Cardiac fibroblast (primary cell): ENCODE results near the gene MTHFSD.

ENCODE experiments used
- DNase-seq, 2 donors: peaks; one replicate each; pipeline versions ENCODE4 v3.0.0 to v3.0.0-alpha.2; 2010; ENCODE audit warnings: low read depth in 2 of 2
- H3K4me3 ChIP-seq, 2 donors: replicated peaks in 1 of 2; 1 replicate in 1 of 2; 2 replicates in 1 of 2; pipeline ENCODE4 v1.5.1; 2011; ENCODE audit warnings: low read depth in 2 of 2, low read length in 2 of 2, mild to moderate bottlenecking in 2 of 2, moderate library complexity in 1 of 2
- TF ChIP-seq, protein P1 (sequence below): IDR thresholded peaks from one replicate; pipeline ENCODE4 v1.5.1; 2011; ENCODE audit warnings: low read depth, mild to moderate bottlenecking, low read length, inconsistent platforms

MTHFSD gene

DNA sequence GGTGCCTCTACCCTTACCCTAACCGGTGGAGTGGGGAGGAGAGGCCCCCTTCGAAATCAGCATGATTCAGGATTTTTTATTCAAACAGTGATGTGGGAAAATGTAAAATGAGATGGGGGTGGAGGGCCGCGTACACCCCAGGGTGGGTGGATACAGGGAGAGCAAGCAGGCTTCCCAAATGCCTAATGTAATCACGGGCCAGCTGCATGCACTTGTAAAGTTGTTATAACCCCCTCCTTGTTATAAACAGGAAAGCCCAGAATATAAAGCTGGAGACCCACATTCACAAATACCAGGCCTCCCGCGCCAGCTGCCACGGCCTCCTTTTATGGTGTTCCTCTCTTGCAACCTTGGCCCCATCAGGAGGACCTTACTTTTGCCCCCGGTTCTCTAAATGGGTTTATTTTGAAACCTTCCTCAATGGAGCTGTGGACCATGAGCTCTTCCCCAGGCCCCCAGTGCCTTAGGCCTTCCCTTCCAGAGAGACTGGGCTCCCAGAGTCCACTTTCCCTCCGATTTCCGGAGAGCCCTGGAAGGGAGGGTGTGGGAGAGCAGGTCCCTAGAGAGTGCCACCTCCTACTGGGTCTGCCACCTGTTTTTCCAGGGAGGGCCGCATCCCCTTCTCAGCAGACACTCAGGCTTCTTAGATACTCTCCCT, 22.4 kb upstream of the MTHFSD start:
- TF ChIP-seq, protein P1, sequence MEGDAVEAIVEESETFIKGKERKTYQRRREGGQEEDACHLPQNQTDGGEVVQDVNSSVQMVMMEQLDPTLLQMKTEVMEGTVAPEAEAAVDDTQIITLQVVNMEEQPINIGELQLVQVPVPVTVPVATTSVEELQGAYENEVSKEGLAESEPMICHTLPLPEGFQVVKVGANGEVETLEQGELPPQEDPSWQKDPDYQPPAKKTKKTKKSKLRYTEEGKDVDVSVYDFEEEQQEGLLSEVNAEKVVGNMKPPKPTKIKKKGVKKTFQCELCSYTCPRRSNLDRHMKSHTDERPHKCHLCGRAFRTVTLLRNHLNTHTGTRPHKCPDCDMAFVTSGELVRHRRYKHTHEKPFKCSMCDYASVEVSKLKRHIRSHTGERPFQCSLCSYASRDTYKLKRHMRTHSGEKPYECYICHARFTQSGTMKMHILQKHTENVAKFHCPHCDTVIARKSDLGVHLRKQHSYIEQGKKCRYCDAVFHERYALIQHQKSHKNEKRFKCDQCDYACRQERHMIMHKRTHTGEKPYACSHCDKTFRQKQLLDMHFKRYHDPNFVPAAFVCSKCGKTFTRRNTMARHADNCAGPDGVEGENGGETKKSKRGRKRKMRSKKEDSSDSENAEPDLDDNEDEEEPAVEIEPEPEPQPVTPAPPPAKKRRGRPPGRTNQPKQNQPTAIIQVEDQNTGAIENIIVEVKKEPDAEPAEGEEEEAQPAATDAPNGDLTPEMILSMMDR: no peak
- DNase-seq: peak in 1 of 2 donors; percentile 69
- peak overlapping the region in 1 of 2 donors; percentile 67 for H3K4me3 ChIP-seq

DNA sequence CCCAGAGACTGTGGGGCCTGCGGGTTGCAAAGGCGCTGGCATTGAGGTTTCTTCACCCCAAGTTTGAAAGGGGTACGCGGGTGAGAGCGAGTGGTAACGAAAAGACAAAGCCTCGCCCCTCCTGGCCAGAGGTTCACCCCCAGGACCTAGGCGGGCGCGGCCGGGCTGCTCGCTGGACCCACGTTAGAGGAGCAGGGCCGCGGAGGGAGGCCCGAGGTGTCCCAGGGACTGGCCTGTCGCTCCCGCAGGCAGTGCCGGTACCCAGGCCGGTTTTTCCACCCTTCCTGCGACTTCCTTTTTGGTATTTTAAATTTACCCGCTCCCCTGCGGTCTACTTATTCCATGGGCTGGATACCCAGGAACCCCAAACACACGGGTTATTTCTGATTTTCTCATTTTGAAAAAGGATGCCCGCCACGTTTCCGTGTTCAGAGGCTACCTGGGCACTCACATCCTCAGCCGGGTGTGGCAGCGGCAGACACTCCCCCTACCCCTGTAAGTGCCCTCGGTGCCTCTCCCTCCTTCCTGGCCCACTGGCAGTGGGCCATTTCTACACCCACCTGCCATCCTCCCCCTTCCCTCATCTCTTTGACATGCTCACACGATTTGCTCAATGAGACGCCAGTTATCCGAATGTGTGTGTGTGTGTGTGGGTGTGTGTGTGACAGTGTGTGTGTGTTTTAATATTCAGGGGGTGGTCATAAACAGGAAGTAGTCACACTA, 21.7 kb upstream of the MTHFSD start:
- peak in 1 of 2 donors; percentile 43 for DNase-seq
- peak overlapping the region; percentile 57 to 67 for H3K4me3 ChIP-seq
- TF ChIP-seq, protein P1: no peak

DNA sequence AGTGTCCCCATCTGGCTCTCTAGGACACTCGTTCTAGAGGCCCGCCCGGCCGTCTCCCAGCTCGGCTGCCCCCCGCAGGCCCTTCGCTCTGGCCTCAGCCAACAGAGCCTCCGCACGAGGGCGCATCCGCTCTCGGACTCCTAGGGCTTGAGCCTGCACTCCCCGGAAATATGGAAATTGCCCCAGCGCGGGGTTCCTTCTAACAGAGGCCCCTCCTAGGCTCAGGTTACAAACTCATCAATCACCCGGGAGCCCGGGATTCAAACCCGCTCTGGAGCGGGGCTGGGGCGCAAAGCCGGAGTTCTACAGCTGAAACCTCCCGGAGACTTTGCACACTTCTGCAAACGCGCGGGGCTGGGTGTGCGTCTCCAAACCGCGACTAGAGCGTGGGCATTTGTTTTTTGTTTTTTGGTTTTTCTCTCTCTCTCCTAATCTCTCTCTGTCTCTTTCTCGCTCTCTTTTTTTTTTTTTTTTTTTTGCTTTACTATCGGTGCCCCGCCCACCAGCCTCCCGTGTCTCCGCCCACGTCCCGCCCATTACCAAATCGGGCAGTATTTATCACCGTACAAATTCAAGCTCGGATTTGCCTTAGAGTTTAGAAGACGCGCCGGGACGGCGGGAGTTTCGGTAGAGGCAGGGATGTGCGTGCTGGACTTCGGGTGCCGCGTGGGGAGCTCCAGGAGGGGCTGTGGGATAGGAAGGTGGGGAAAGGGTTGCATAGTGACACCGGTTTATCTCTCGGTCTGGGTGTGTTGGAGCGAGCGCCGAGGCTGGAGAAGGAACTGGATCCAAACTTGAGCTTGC, 20.9 kb upstream of the MTHFSD start:
- peak overlapping the region; percentile 57 to 67 for H3K4me3 ChIP-seq
- peak; percentile 93 to 98 for DNase-seq
- TF ChIP-seq, protein P1: peak; percentile 83

DNA sequence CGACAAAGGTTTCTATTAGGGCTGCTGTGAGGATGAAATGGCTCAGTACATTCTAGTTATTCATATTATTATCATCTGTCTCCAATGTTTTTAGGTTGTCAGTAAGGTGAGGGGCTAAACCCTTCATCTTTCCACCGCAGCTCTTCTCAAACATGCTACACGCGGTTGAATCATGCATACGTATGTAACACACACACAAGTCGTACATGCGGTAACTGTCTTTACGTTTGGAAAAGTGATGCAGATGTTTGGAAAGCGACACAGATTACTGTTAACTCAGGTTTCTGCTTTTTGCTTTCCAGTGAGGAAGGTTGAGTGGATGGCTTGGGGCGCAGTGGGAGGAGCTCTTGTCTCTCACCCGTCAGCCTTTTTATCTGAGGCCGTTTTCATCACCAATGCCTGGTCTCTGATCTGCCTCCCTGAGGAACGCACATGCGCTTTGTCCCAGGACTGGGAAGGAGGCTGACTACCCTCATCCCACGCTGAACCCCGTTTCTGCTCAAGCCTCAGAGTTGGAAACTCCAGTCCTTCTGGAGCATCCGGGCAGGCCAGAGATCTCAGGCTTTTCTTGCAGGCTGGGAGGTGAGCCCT, 20.2 kb upstream of the MTHFSD start:
- H3K4me3 ChIP-seq: peak overlapping the region; percentile 57 to 67
- no peak for DNase-seq
- TF ChIP-seq, protein P1: no peak

DNA sequence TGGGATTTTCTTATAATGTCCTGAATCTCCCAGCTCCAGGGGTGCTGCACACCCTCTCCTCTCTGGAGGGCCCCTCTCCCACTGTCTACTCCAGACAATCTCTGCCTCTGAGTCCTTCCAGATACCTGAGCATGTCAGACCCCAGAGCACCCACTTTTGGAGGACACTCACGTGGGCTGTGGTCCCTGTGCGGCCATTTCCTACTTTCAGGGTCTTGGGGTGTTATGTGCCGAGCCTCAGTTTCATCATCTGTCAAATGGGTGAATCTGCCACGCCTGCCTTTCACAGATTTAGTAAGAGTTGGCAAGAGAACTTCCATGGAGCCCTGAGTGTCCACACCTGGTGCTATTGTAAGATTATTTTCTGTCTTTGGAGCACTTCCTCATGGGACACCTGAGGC, 19.6 kb upstream of the MTHFSD start:
- no peak overlapping the region for H3K4me3 ChIP-seq
- no peak for DNase-seq
- TF ChIP-seq, protein P1: no peak

DNA sequence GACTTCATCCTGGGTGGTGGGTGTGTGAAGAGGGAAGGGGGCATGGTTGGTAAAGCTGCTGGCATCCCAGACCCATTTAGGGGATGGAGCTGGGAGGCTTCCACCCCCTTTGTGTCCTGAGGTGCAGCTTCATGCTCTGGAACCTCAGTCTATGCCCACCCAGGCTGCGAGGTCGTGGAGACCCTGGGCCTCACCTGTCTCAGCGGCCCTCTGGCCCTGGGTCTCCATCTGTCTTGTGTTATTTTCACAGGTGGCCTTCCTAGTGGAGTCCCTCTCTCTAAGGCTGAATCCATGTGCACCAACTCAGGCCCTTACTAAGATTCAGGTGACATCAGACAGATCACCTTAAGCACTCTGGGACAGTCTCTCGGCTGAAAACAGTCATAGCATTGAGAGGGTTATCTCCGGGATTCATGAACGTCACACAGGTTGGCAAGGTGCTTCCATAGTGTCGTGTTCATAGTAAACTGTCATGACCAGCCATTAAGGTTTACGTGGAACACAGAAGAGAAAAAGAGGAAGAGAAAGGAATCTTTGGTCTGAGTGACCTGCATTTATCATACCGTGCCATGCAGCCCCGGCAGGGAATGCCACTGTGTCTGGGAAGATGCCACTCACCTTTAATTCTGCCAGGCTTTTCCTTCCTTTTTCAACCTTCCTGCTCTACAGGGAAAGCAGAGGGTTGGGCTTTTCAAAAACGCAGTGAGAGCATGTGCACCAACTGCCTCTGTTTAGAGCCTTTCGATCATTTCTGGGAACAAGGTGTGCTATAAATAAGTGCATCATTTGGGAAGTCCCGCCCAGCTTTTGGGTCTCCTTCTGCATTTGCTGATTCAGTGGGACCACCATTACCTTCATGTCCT, 18.8 kb upstream of the MTHFSD start:
- H3K4me3 ChIP-seq: no peak overlapping the region

More for the DNA sequence above, 18.8 kb upstream of the MTHFSD start:
- DNase-seq: no peak
- TF ChIP-seq, protein P1: no peak
